ENCODE measurements around the gene SYNE3. TPM values are rescaled to one million over a fixed set of nuclear protein-coding genes. Genes with fewer than 3 reads are reported as not detected.

Gene SYNE3
- total and polyA plus RNA-seq, 9 donors: 3.7 to 26.0 (median 10.0) TPM

DNA sequence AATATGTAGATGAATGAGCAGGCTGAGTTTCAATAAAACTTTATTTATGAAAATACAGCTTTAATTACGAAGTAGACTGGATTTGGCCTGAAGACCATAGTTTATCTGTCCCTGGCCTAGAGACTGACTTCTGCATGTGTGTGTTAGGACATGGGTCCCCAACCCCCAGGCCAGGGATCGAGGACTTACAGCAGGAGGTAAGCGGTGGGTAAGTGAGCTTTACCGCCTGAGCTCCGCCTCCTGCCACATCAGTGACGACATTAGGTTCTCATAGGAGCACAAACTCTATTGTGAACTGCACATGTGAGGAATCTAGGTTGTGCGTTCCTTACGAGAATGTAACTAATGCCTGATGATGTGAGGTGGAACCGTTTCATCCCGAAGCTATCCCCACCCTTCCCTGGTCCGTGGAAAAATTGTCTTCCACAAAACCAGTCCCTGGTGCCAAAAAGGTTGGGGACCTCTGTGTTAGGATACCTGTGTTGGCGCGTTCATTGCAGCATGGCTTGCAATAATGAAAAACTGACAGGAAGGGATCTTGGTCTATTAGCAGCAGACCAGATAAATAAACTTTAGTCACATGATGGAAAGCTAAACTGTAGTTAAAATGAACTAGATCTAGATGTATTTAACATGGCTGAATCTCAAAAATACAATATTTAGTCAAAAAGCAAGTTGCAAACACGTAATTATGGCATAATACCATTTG lies 22.5 kb upstream of the SYNE3 start:
- WGBS, 3 donors: 91 to 93% (median 93%) methylated on average over 14 of the region's 14 CpGs
- intact Hi-C loops (cut with DNase I): no loop called here
- no peak for DNase-seq
- Histone ChIP-seq H3K4me3 (no peak overlapping the region), H3K27me3 (no peaks in the 10 kb centered on the region), H3K4me1 (ENCODE audit: insufficient read depth) (peaks cover 16% of the 10 kb centered on the region), H3K9me3 (no peaks in the 10 kb centered on the region), H3K27ac (no peak overlapping the region), H3K36me3 (no peaks in the 10 kb centered on the region)
- TF ChIP-seq POLR2A (IDR thresholded peaks at IDR 0.05): no peak
- TF ChIP-seq, protein P1, sequence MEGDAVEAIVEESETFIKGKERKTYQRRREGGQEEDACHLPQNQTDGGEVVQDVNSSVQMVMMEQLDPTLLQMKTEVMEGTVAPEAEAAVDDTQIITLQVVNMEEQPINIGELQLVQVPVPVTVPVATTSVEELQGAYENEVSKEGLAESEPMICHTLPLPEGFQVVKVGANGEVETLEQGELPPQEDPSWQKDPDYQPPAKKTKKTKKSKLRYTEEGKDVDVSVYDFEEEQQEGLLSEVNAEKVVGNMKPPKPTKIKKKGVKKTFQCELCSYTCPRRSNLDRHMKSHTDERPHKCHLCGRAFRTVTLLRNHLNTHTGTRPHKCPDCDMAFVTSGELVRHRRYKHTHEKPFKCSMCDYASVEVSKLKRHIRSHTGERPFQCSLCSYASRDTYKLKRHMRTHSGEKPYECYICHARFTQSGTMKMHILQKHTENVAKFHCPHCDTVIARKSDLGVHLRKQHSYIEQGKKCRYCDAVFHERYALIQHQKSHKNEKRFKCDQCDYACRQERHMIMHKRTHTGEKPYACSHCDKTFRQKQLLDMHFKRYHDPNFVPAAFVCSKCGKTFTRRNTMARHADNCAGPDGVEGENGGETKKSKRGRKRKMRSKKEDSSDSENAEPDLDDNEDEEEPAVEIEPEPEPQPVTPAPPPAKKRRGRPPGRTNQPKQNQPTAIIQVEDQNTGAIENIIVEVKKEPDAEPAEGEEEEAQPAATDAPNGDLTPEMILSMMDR (IDR thresholded peaks at IDR 0.05): no peak
- TF ChIP-seq EP300 (IDR thresholded peaks at IDR 0.05): no peak

DNA sequence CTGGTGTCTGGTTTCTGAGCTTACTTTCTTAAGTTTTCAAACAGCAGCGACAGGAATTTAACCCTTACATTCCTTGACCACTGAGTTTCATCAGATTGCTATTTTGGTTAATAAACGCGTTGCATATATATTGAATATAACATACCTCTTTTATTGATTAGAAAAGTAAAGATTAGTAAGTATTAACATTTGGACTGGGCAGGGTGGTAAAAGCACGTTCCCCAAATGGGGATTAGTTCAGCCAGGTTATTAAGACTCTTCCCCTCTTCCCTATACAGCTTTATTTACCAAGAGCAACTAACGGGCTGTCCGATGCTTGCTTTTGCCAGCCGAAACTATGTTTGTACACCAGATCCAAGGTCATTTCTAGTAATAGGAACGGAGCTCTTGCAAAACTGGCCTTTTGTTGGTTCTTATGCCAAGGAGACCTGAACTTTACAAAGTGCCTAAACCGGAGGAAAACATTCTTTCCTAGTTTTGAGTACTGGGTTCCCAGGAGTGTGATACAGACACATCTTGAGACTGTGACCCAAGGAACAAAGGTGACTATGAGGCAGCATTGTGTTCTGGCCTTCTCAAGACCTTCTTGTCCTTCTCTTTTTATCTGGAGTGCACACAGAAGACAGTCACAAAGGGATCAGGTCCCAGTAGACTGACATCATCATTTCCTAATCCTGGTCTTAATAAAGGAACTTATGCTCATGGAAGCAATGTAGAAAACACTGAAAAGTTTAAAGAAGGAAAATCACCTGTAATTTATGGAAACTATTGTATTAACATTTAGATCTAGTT lies 21.0 kb upstream of the SYNE3 start:
- DNase-seq: no peak
- intact Hi-C loops (cut with DNase I): no loop called here
- H3K4me3 ChIP-seq: no peak overlapping the region
- TF ChIP-seq, protein P1 (IDR thresholded peaks at IDR 0.05): no peak
- no peak for TF ChIP-seq EP300 (IDR thresholded peaks at IDR 0.05)
- no peak for TF ChIP-seq POLR2A (IDR thresholded peaks at IDR 0.05)
- H3K9me3 ChIP-seq: no peaks in the 10 kb centered on the region
- H3K36me3 ChIP-seq: no peaks in the 10 kb centered on the region
- H3K27me3 ChIP-seq: no peaks in the 10 kb centered on the region
- 10 to 43% (median 13%) methylated on average over 9 of the region's 9 CpGs for WGBS, 3 donors
- peak overlapping the region in 1 of 2 donors; percentile 26 for H3K27ac ChIP-seq
- peaks cover 17% of the 10 kb centered on the region for H3K4me1 ChIP-seq (ENCODE audit: insufficient read depth)

GRCh38 chr14:95536671-95537070 lies 20.2 kb upstream of the SYNE3 start:
- Histone ChIP-seq H3K36me3 (no peaks in the 10 kb centered on the region), H3K4me3 (no peak overlapping the region), H3K9me3 (no peaks in the 10 kb centered on the region), H3K27ac (no peak overlapping the region), H3K27me3 (no peaks in the 10 kb centered on the region), H3K4me1 (ENCODE audit: insufficient read depth) (peaks cover 17% of the 10 kb centered on the region)
- intact Hi-C loops (cut with DNase I): no loop called here
- no peak for DNase-seq
- TF ChIP-seq POLR2A (IDR thresholded peaks at IDR 0.05): no peak
- 27 to 61% (median 42%) methylated on average over 5 of the region's 5 CpGs for whole genome bisulfite sequencing, 3 donors

DNA sequence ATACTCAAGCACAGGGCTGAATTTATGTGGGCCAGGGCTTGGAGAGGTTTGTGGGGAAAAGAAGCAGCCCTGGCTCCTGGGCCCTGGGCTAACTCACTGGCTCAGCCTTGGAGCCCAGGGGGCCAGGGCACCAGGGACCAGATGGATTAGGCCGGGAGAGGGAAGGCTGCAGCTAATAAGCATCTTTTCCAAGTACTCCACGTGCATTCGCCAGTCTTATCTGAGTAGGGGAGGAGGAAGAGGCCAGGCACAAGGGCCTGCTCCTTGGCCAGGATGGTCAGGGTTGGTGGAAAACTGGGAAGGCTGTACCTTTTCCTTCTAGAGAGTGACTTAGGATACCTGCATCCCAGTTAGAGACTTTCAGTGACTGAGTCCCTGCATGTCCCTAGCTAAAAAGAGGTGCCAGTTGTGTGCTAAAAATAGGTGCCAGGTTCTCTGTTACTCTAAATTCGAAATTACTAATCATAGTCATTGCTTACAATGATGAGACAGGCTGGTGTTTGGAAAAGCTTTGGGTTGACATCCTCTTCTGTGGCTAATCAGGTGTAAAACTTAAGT lies 19.7 kb upstream of the SYNE3 start:
- 10 to 22% (median 17%) methylated on average over 4 of the region's 4 CpGs for whole genome bisulfite sequencing, 3 donors
- Histone ChIP-seq H3K36me3 (no peaks in the 10 kb centered on the region), H3K27me3 (no peaks in the 10 kb centered on the region), H3K9me3 (no peaks in the 10 kb centered on the region), H3K4me3 (peak overlapping the region; percentile 79), H3K27ac (no peak overlapping the region), H3K4me1 (ENCODE audit: insufficient read depth) (peaks cover 18% of the 10 kb centered on the region)
- intact Hi-C loops (cut with DNase I): no loop called here
- no peak for DNase-seq
- TF ChIP-seq, protein P1 (IDR thresholded peaks at IDR 0.05): no peak
- TF ChIP-seq EP300 (IDR thresholded peaks at IDR 0.05) (no peak), POLR2A (IDR thresholded peaks at IDR 0.05) (no peak)
